ENCODE measurements around the gene DCXR. TPM values are rescaled to one million over a fixed set of nuclear protein-coding genes. Genes with fewer than 3 reads are reported as not detected.

The DCXR gene
- total and polyA plus RNA-seq, 2 of the 13 experiments (the other 11 are each of a cell fraction or from before 2014, with no cell fraction given): 287 to 311 TPM

DNA sequence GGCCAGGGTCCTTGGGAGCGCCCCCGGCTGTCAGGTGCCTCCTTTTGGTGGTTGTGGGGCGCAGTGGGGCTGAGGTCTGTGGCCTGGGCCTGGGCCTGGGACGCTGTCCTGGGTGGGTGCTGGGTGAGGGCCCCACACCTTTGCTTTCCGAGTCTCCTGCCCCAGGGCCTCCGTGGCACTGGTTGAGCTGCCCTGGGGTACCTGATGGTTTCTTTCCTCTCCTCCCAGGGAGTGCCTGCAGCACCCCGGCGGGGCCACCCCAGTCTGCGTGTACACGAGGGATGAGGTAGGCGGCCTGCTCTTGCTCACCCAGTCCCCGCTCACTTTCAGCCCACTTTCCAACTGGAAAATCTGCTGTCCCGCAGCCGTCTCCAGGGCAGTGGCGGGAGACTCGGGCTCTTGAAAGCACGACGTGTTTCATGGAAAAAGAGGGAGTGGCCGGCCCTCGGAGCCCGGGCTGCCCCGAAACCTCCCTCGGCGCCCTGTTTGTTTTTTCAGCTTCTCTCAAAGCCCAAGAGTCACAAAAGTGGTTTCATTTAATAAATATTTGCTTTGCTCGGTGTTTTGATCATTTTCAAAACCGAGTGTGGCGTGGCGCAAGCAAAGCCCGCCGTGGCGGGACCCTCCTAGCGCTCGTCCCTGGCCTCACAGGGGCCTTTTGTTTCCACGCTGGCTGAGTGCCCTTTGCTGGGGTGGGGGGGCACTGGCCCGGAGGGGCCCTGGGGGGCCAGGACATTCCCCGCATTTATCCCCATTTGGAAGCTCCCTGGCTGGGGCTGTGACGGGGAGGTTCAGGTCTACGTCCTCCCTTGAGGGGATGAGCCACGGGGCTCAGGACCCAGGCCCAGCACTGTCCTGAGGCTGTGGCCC is 42.7 kb downstream of the DCXR start (continued):
- TF ChIP-seq, protein P1, sequence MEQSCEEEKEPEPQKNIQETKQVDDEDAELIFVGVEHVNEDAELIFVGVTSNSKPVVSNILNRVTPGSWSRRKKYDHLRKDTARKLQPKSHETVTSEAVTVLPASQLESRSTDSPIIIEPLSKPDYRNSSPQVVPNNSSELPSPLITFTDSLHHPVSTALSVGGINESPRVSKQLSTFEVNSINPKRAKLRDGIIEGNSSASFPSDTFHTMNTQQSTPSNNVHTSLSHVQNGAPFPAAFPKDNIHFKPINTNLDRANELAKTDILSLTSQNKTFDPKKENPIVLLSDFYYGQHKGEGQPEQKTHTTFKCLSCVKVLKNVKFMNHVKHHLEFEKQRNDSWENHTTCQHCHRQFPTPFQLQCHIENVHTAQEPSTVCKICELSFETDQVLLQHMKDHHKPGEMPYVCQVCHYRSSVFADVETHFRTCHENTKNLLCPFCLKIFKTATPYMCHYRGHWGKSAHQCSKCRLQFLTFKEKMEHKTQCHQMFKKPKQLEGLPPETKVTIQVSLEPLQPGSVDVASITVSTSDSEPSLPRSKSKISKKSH (CRISPR knock-in tag; IDR thresholded peaks at IDR 0.05; ENCODE audit: borderline replicate concordance): no peak
- TF ChIP-seq, protein P2, sequence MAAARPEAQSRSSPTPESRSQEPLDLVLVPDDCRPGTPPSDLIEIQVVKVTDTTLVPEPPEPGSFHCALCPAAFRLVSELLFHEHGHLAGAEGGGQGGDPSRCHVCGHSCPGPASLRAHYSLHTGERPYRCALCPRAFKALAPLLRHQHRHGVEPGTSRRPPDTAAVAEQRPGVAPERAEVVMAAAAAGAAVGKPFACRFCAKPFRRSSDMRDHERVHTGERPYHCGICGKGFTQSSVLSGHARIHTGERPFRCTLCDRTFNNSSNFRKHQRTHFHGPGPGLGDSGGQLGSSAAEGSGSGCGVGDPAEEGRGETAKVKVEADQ (CRISPR knock-in tag; IDR thresholded peaks at IDR 0.05; ENCODE audit: borderline replicate concordance): no peak
- TF ChIP-seq ZNF616 (CRISPR knock-in tag; IDR thresholded peaks at IDR 0.05; ENCODE audit: low read depth) (no peak), HDAC2 (CRISPR knock-in tag; IDR thresholded peaks at IDR 0.05) (no peak; the same call in none of the 2 replicates), ZNF207 (IDR thresholded peaks at IDR 0.05; ENCODE audit: borderline replicate concordance) (no peak), BRCA1 (CRISPR knock-in tag; IDR thresholded peaks at IDR 0.05) (peak; percentile 26; the same call in 1 of the 2 replicates), ZFP82 (CRISPR knock-in tag; IDR thresholded peaks at IDR 0.05; ENCODE audit: borderline replicate concordance) (peak; percentile 93), FIP1L1 (IDR thresholded peaks at IDR 0.05; ENCODE audit: borderline replicate concordance, insufficient read depth, low read depth, low read length) (no peak; the same call in 1 of the 2 replicates), PLRG1 (conservative IDR thresholded peaks at IDR 0.05) (no peak), PAX8 (CRISPR knock-in tag; IDR thresholded peaks at IDR 0.05; ENCODE audit: borderline replicate concordance) (no peak), ZFP36L2 (CRISPR knock-in tag; IDR thresholded peaks at IDR 0.05) (no peak), MTA3 (CRISPR knock-in tag; IDR thresholded peaks at IDR 0.05) (no peak), SIN3B (IDR thresholded peaks at IDR 0.05; ENCODE audit: low read length) (no peak), ZNF34 (CRISPR knock-in tag; IDR thresholded peaks at IDR 0.05; ENCODE audit: borderline replicate concordance) (no peak), PAF1 (CRISPR knock-in tag; IDR thresholded peaks at IDR 0.05) (0 out of 2 replicates have a peak, but pooled peaks have one; percentile 38), ZNF160 (CRISPR knock-in tag; IDR thresholded peaks at IDR 0.05) (no peak; the same call in 1 of the 2 replicates), SP4 (CRISPR knock-in tag; IDR thresholded peaks at IDR 0.05) (no peak), MED8 (CRISPR knock-in tag; IDR thresholded peaks at IDR 0.05; ENCODE audit: insufficient replicate concordance) (peak; percentile 94), HOXD1 (CRISPR knock-in tag; IDR thresholded peaks at IDR 0.05) (peak; percentile 9; the same call in 1 of the 2 replicates), HDAC1 (CRISPR knock-in tag; IDR thresholded peaks at IDR 0.05) (peak; percentile 76)
- TF ChIP-seq, protein P3, sequence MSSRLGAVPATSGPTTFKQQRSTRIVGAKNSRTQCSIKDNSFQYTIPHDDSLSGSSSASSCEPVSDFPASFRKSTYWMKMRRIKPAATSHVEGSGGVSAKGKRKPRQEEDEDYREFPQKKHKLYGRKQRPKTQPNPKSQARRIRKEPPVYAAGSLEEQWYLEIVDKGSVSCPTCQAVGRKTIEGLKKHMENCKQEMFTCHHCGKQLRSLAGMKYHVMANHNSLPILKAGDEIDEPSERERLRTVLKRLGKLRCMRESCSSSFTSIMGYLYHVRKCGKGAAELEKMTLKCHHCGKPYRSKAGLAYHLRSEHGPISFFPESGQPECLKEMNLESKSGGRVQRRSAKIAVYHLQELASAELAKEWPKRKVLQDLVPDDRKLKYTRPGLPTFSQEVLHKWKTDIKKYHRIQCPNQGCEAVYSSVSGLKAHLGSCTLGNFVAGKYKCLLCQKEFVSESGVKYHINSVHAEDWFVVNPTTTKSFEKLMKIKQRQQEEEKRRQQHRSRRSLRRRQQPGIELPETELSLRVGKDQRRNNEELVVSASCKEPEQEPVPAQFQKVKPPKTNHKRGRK (CRISPR knock-in tag; IDR thresholded peaks at IDR 0.05): no peak
- TF ChIP-seq, protein P4, sequence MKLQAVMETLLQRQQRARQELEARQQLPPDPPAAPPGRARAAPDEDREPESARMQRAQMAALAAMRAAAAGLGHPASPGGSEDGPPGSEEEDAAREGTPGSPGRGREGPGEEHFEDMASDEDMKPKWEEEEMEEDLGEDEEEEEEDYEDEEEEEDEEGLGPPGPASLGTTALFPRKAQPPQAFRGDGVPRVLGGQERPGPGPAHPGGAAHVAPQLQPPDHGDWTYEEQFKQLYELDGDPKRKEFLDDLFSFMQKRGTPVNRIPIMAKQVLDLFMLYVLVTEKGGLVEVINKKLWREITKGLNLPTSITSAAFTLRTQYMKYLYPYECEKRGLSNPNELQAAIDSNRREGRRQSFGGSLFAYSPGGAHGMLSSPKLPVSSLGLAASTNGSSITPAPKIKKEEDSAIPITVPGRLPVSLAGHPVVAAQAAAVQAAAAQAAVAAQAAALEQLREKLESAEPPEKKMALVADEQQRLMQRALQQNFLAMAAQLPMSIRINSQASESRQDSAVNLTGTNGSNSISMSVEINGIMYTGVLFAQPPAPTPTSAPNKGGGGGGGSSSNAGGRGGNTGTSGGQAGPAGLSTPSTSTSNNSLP (IDR thresholded peaks at IDR 0.05; ENCODE audit: low read depth, low read length): 0 out of 2 replicates have a peak, but pooled peaks have one; percentile 27
- TF ChIP-seq, protein P5, sequence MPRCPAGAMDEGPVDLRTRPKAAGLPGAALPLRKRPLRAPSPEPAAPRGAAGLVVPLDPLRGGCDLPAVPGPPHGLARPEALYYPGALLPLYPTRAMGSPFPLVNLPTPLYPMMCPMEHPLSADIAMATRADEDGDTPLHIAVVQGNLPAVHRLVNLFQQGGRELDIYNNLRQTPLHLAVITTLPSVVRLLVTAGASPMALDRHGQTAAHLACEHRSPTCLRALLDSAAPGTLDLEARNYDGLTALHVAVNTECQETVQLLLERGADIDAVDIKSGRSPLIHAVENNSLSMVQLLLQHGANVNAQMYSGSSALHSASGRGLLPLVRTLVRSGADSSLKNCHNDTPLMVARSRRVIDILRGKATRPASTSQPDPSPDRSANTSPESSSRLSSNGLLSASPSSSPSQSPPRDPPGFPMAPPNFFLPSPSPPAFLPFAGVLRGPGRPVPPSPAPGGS (CRISPR knock-in tag; IDR thresholded peaks at IDR 0.05): no peak
